Stimulated activated CD4-positive, alpha-beta T cell treated with anti-CD3 and anti-CD28 coated beads, Interleukin-12 subunit alpha, Interleukin-12 subunit beta, amount 100 ng/mL, for 24 hours (primary cell): ENCODE results near the gene STXBP1.

Experiments used
- DNase-seq, 2 experiments: peaks; one replicate each; pipeline ENCODE4 v3.0.0-alpha.2; 2020; ENCODE audit warnings: low read depth in 2 of 2

STXBP1 gene

DNA sequence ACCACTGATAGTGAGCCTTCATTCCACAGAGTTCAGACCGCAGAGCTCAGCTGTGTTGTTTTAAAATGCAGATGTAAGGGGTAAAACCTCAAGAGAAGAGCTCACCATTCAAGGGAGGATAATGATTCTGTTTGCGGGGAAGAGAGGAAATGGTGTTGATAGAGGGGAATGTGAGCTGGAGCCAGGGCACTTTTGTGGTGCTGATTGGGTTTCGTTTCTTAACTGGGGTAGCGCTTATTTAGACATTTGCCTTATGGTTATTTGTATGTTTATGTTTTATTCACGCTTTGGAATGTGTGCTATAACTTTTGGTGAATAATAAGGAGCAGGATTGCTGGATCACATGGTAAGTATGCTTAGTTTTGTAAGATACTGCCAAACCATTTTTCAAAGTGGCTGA is 42.5 kb downstream of the STXBP1 start:
- no peak for DNase-seq

GRCh38 chr9:127658428-127658827 is 46.4 kb downstream of the STXBP1 start:
- DNase-seq = no peak

DNA sequence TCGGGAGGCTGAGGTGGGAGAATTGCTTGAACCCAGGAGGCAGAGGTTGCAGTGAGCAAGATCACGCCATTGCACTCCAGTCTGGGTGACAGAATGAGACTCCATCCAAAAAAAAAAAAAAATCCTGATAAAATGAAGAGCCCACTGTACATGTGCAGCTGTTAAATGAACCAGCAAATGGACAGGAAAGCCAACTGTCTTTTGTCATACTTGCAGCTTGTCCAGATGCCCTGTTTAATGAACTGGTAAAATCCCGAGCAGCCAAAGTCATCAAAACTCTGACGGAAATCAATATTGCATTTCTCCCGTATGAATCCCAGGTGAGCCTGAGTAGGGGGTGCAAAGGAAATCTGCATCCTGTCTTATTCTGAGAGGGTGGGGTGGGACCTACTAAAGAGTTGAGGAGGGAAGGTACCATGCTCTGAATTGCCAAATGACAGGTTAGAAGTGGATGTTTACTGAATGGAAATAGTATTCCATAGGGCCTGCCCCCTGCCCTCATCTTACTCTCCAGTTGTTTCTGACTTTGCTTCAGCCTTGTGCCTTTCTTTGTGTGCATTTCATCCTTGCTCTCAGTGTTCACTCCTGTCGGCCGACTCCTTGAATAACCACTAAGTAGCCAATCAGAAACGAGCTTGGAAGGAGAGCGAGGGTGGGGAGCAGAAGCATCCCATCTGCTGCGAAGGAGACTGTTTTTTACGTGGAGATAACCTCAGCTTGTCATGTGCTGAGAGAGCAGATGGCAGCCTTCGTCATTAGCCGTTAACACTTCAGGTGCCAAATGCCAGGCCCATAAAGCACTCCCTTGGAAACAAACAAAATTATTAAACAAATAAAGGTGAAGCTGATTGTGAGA is 49.0 kb downstream of the STXBP1 start:
- DNase-seq = no peak

- no peak for DNase-seq
Observed at GRCh38 chr9:127662617-127663016, 50.5 kb downstream of the STXBP1 start.

DNA sequence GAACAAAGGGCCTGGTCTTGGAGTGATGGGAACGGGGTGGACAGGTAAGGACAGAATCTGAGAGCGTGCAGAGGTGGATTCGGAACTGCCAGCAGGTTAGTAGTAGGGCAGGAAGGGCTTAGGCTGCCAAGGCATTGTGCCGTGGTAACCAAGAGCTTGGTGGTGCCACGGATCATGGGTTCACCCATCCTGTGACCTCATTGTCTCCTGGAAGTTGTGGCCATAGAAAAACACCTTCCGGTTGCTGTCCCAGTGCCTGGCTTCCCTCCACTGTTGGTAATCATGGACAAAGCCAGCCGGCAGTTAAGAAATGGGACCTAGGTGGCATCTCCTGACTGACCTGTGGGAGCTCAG is 52.2 kb downstream of the STXBP1 start:
- no peak for DNase-seq

DNA sequence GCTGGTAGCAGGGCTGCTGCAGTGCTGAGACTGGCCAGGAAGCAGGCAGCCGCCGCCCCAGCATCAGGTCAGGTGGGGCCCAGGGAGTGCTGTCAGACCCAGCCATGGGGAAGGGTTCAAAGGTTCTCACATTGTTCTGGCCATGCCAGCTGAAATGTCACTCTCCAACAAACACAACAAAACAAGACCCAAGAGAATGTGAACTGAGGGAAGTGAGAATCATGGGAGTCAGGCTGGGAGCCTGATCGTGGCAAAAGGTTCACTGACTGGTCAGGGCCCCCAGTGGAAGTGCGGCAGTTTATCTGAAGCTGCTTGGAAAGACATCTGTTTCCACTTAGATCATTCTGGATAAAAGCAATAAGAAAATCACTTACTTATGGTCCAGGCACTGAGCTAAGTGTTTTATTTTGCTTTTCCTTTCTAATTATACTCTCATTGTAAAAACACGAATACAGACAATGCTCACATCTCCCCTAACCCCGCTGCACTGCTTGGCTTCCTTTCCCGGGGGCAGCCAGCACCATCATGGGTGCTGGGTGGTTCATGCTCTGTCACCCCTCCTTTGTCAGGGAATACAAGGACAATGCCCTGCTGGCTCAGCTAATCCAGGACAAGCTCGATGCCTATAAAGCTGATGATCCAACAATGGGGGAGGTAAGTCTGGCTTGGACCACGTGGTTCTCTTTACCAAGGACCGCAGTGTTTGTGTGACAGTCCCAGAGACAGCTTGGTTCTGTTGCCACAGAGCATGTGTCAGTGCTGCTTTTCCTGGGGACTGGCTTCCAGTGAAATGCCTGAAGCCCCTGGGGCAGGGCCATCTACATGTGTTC is 52.8 kb downstream of the STXBP1 start:
- no peak for DNase-seq

GRCh38 chr9:127667127-127667844 is 55.2 kb downstream of the STXBP1 start:
- no peak for DNase-seq

DNA sequence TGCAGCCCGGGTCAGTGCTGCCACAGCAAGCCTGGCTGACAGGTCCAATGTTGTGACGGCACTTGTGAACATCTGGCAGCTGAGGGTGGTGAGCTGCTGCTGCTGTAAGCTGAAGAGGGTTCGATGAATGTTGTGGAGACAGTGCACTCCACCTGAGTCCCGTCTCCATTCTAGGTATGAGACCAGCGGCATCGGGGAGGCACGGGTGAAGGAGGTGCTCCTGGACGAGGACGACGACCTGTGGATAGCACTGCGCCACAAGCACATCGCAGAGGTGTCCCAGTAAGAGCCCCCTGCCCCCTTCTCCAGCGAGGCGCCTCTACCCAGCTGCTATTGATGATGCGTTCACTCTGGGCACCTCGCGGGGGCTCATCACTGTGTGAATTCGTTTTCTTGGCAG is 55.8 kb downstream of the STXBP1 start:
- no peak for DNase-seq

DNA sequence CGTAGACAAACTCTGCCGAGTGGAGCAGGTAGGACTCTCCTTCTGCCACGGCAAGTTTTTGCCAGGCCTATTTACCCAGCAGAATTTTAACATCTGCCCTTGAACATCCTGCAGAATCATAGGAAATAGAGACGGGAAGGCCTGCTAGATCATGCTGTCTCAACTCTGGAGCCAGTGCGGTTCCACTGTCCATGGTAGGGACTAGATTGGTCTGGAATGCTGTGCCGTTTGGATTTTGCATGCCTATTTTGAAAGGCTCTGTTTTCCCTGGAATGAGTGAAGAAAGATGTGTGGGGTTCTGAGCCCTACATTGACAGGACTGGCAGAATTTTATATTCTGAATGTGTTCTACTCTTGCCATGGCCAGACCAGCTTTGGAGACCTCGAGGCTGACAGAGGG is 61.2 kb downstream of the STXBP1 start:
- DNase-seq = no peak

DNA sequence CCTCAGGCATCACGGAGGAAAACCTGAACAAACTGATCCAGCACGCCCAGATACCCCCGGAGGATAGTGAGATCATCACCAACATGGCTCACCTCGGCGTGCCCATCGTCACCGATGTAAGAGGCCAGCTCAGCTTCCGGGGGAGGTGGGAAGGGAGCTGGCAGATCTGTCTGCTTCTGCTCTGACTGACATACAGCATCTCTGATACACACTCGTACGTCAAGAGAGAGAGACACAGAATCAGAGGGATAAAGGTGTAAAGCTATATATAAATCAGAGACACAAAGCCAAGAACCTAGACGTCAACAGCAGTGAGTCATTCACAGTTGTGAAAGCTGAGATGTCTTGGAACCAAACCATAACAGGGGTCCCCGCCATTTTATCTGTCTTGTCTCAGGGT is 64.6 kb downstream of the STXBP1 start:
- no peak for DNase-seq

- no peak for DNase-seq
Observed at GRCh38 chr9:127679506-127679905, 67.4 kb downstream of the STXBP1 start.

- no peak for DNase-seq
Observed at GRCh38 chr9:127680226-127680625, 68.1 kb downstream of the STXBP1 start.

- no peak for DNase-seq
Observed at GRCh38 chr9:127680846-127681245, 68.8 kb downstream of the STXBP1 start.

DNA sequence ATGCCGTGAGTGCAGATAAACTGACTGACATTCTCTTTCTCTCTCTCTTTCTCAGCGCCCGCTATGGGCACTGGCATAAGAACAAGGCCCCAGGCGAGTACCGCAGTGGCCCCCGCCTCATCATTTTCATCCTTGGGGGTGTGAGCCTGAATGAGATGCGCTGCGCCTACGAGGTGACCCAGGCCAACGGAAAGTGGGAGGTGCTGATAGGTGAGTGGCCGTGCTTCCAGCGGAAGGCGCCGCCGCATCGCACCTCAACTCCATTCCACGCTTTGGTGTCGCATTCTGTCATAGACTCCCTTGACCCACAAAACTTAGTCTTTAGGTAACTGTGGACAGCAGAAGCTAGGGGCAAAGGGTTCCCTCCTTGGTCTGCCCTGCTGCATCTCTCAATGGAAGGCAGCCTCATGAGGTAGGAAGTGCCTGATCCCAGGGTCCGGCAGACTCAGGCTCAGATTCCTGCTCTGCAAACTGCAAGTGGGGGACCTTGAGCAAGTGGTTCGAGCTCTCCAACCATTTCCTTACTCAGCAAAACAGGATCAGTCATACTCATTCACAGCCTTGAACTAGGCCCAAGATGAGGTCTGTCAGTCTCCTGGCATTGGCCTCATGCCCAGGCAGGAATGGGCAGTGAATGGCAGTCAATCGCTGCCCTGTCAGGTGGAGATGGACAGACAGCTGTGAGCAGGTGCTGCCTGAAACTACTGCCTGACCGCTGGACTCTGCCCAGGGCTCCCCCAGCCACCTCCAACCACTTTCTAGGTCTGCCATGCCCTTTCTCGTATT is 70.5 kb downstream of the STXBP1 start:
- DNase-seq = no peak

- no peak for DNase-seq
Observed at GRCh38 chr9:127683723-127684122, 71.6 kb downstream of the STXBP1 start.

DNA sequence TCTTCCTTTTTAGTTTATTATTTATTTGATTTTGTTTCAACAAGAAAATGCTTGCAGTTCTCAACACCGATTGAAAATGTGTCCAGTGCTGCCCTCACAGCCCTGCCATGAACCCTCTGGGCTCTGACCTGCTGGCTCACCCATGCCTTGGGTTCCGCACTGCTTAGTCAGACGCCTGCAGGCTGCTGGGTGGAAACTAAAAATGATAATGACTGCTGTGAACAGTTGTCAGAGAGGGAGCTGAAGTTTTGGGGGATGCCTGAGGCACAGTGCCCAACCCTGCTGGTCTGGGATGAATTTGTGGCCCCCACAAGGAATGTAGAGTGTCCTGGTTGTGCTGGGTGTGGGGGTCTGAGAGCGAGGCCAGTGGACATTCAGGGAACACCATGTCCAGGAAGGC is 72.5 kb downstream of the STXBP1 start:
- DNase-seq = no peak

DNA sequence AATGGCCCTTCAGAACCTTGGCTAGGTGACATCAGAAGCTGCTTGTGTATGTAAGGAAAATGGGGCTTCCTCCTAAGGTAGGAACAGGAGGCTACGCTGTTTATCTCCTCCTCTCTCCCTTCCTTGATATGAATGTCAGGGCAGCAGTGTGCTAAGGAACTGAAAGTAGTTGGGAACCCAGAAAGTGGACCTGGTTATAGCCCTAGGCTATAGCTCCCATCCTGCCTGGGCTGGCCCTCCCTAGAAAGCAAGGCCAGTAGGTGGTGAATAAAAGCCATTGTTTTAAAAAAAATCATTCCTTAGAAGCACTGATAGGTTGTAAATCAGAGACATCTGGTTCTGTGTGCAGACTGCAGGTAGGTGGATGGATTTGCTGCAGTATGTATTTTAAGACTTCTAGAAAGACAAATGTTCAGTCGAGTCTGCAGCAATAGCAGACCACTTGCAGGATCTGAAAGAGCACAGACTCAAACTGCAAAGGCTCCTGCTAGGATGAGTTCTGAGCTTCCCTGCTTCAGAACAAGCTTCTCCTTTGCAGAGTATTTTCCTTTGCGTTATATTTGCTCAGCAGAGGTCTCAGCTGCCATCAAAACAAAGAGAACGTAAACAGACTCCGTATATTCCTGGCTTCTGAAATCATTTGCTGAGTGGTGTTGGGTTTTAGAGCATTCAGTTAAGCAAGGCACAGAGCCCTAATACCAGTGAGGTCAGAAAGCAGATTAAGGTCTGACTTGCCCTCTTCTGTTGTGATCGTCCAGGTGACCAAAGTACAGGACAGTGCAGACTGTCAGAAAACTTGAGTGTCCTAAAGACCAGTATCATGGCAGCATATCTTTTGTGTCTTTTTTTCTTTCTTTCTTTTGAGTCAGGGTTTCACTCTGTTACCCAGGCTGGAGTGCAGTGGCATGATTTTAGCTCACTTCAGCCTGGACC is 74.7 kb downstream of the STXBP1 start:
- no peak for DNase-seq

GRCh38 chr9:127689329-127690000 is 77.4 kb downstream of the STXBP1 start:
- no peak for DNase-seq

GRCh38 chr9:127690735-127691134 is 78.7 kb downstream of the STXBP1 start:
- DNase-seq = no peak

GRCh38 chr9:127692071-127692470 is 80.0 kb downstream of the STXBP1 start:
- DNase-seq = no peak
